ENCODE data around the gene SEMA5B.

GRCh38 chr3:122973893-122974615 lies 53.5 kb downstream of the SEMA5B start:
- TF ChIP-seq, protein P1, sequence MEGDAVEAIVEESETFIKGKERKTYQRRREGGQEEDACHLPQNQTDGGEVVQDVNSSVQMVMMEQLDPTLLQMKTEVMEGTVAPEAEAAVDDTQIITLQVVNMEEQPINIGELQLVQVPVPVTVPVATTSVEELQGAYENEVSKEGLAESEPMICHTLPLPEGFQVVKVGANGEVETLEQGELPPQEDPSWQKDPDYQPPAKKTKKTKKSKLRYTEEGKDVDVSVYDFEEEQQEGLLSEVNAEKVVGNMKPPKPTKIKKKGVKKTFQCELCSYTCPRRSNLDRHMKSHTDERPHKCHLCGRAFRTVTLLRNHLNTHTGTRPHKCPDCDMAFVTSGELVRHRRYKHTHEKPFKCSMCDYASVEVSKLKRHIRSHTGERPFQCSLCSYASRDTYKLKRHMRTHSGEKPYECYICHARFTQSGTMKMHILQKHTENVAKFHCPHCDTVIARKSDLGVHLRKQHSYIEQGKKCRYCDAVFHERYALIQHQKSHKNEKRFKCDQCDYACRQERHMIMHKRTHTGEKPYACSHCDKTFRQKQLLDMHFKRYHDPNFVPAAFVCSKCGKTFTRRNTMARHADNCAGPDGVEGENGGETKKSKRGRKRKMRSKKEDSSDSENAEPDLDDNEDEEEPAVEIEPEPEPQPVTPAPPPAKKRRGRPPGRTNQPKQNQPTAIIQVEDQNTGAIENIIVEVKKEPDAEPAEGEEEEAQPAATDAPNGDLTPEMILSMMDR (optimal IDR thresholded peaks at IDR 0.05 in 1 of 3, IDR thresholded peaks at IDR 0.05 in 1 of 3, conservative IDR thresholded peaks at IDR 0.05 in 1 of 3; ENCODE audit: extremely low read depth in 1 of 3, insufficient read depth in 2 of 3, low read length in 3 of 3) = no peak
- TF ChIP-seq EZH2 (IDR thresholded peaks at IDR 0.05; ENCODE audit: low read length) = no peak
